Sigmoid colon (tissue), 4 donors: ENCODE measurements around the gene WNT6.

Source experiments
- CTCF ChIP-seq, 4 experiments: fragments of 450-650 bp in 3 of 4; fragments of 200-600 bp in 1 of 4; IDR thresholded peaks; one replicate each; pipeline ENCODE4 v1.5.1; 2016 to 2019; ENCODE audit warnings: antibody characterized with exemption in 4 of 4, mild to moderate bottlenecking in 3 of 4, moderate library complexity in 2 of 4
- POLR2AphosphoS5 ChIP-seq, 4 donors: sonication (generic); formaldehyde crosslinking; IDR thresholded peaks; one replicate each; pipeline ENCODE4 v1.6.1; 2017; ENCODE audit warnings: antibody characterized with exemption in 4 of 4

GRCh38 chr2:218879776-218880101, 20.1 kb downstream of the WNT6 start:
- TF ChIP-seq CTCF (IDR thresholded peaks at IDR 0.05) (no peak), POLR2AphosphoS5 (IDR thresholded peaks at IDR 0.05) (no peak)
